KMS-11 (cell line): Measurements from ENCODE around the gene EVI5.

ENCODE experiments used
- H2AFZ ChIP-seq: fragments of 200-600 bp; sonication (generic); 2 replicates; pipeline ENCODE4 v1.6.1; 2016; ENCODE audit warnings: antibody characterized with exemption, mixed run types, low read depth
- H3K27ac ChIP-seq: fragments of 200-600 bp; sonication (generic); 2 replicates; pipeline ENCODE4 v1.6.1; 2016; ENCODE audit warnings: mild to moderate bottlenecking, mixed run types
- H3K27me3 ChIP-seq: fragments of 200-600 bp; sonication (generic); 2 replicates; pipeline ENCODE4 v1.6.1; 2017; ENCODE audit warnings: mild to moderate bottlenecking, low read depth, mixed run types, moderate library complexity; ENCODE audit not compliant: insufficient read depth
- H3K36me3 ChIP-seq: fragments of 200-600 bp; sonication (generic); 2 replicates; pipeline ENCODE4 v1.6.1; 2017; ENCODE audit warnings: mild to moderate bottlenecking, mixed run types; ENCODE audit not compliant: insufficient read depth
- H3K4me1 ChIP-seq: fragments of 200-600 bp; sonication (generic); 2 replicates; pipeline ENCODE4 v1.6.1; 2016; ENCODE audit warnings: mild to moderate bottlenecking, low read depth, mixed run types; ENCODE audit not compliant: poor library complexity, severe bottlenecking
- H3K4me2 ChIP-seq: fragments of 200-600 bp; sonication (generic); 2 replicates; pipeline ENCODE4 v1.7.0; 2016; ENCODE audit warnings: mild to moderate bottlenecking, mixed run types
- H3K4me3 ChIP-seq: fragments of 200-600 bp; sonication (generic); IDR thresholded peaks from 2 replicates; pipeline ENCODE4 v1.6.1; 2017; ENCODE audit warnings: low read depth, low read length, mixed read lengths; ENCODE audit not compliant: insufficient read depth
- H3K79me2 ChIP-seq: fragments of 200-600 bp; sonication (generic); 2 replicates; pipeline ENCODE4 v1.6.1; 2016; ENCODE audit warnings: low read depth, mixed run types; ENCODE audit not compliant: insufficient read depth
- H3K9ac ChIP-seq: fragments of 200-600 bp; sonication (generic); 2 replicates; pipeline ENCODE4 v1.6.1; 2016; ENCODE audit warnings: mild to moderate bottlenecking, mixed run types
- H4K20me1 ChIP-seq: fragments of 200-600 bp; sonication (generic); 2 replicates; pipeline ENCODE4 v1.6.1; 2016; ENCODE audit warnings: mild to moderate bottlenecking, mixed run types; ENCODE audit not compliant: insufficient read depth
- TF ChIP-seq, protein P1 (sequence below): fragments of 200-600 bp; sonication (generic); conservative IDR thresholded peaks from 2 replicates; pipeline ENCODE4 v1.6.1; 2017; ENCODE audit warnings: low read depth, mild to moderate bottlenecking, antibody characterized with exemption, low read length, moderate library complexity, mixed read lengths

Gene EVI5

DNA sequence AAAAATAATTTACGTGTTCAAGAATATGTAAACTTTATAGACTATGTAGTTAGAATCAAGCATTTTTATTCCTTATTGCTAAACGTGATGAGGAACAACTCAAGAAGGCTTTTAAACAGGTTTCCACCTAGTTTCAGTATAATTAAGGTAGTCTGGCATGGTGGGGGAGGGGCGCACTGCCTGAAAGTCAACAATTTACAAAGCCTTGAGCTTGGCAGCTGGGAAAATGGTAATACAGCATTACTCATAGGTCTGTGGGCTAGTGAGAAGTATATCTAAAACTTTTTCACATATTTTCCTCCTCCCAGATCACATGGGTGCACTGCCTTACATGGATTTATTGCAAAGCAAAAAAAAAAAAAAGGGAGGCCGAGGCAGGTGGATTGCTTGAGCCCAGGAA, 75.2 kb downstream of the EVI5 start:
- Histone ChIP-seq H3K4me2 (no peak overlapping the region), H3K27me3 (no peaks in the 10 kb centered on the region), H4K20me1 (no peaks in the 10 kb centered on the region), H2AFZ (no peak overlapping the region), H3K27ac (no peak overlapping the region), H3K79me2 (no peaks in the 10 kb centered on the region), H3K36me3 (no peaks in the 10 kb centered on the region), H3K9ac (no peak overlapping the region), H3K4me1 (no peaks in the 10 kb centered on the region), H3K4me3 (no peak overlapping the region)
- TF ChIP-seq, protein P1, sequence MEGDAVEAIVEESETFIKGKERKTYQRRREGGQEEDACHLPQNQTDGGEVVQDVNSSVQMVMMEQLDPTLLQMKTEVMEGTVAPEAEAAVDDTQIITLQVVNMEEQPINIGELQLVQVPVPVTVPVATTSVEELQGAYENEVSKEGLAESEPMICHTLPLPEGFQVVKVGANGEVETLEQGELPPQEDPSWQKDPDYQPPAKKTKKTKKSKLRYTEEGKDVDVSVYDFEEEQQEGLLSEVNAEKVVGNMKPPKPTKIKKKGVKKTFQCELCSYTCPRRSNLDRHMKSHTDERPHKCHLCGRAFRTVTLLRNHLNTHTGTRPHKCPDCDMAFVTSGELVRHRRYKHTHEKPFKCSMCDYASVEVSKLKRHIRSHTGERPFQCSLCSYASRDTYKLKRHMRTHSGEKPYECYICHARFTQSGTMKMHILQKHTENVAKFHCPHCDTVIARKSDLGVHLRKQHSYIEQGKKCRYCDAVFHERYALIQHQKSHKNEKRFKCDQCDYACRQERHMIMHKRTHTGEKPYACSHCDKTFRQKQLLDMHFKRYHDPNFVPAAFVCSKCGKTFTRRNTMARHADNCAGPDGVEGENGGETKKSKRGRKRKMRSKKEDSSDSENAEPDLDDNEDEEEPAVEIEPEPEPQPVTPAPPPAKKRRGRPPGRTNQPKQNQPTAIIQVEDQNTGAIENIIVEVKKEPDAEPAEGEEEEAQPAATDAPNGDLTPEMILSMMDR = no peak

DNA sequence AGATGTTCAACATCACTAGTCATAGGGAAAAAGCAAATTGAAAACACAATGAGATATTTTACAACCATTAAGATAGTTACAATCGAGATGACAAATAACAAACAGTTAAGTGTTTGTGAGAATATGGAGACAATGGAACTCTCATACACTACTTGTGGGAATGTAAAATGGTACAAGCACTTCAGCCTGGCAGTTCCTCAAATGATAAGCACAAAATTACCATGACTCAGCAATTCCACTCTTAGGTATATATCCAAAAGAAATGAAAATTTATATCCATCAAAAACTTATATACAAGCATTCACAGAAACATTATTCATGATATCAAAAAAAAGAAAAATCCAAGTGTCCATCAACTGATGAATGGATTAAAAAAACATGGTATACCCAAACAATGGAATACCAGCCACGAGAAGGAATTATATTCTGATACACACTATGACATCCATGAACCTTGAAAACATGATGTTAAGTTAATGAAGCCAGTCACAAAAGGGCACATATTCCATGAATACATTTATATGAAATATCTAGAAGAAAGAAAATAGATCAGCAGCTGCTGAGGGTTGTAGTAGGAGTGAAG, 76.4 kb downstream of the EVI5 start:
- Histone ChIP-seq H3K4me3 (no peak overlapping the region), H3K9ac (no peak overlapping the region), H2AFZ (no peak overlapping the region), H3K4me1 (no peaks in the 10 kb centered on the region), H3K27me3 (no peaks in the 10 kb centered on the region), H3K79me2 (no peaks in the 10 kb centered on the region), H3K4me2 (no peak overlapping the region), H4K20me1 (no peaks in the 10 kb centered on the region), H3K36me3 (no peaks in the 10 kb centered on the region), H3K27ac (no peak overlapping the region)
- TF ChIP-seq, protein P1 = no peak

DNA sequence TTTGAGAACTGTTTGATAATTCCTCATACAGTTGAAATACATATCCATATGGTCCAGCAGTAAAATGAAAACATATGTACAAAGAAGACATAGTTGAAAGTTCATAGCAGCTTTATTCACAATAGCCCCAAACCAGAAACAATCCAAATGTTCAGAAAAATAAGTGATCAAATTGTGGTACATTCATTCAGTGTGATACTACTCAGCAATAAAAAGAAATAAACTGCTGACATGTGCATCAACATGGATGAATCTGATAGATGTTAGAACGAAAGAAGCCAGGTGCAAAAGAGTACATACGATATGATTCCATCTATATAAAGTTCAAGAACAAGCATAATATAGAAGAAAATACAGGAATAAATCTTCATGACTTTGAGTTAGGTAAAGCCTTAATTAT, 77.2 kb downstream of the EVI5 start:
- Histone ChIP-seq H3K4me3 (no peak overlapping the region), H4K20me1 (no peaks in the 10 kb centered on the region), H3K4me2 (no peak overlapping the region), H3K79me2 (no peaks in the 10 kb centered on the region), H3K9ac (no peak overlapping the region), H3K27me3 (no peaks in the 10 kb centered on the region), H3K36me3 (no peaks in the 10 kb centered on the region), H3K27ac (no peak overlapping the region), H2AFZ (no peak overlapping the region), H3K4me1 (no peaks in the 10 kb centered on the region)
- TF ChIP-seq, protein P1 = no peak

DNA sequence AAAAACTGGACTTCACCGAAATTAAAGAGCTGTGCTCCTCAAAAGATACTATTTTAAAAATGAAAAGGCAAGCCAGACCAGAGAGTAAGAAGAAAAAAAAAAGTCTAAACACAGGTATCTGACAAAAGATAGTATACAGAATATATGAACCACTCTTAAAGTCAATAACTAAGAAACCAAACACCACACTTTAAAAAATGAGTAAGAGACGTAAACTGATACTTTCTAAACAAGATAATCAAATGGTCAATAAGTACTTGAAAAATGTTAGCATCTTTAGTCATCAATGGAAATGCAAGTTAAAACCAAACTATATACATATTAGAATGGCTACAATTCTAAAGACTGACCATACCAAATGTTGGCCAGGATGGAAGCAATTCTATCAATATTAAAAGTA, 77.6 kb downstream of the EVI5 start:
- H3K79me2 ChIP-seq = no peaks in the 10 kb centered on the region
- no peak overlapping the region for H3K9ac ChIP-seq
- no peak overlapping the region for H3K4me2 ChIP-seq
- H3K36me3 ChIP-seq = no peaks in the 10 kb centered on the region
- H3K4me3 ChIP-seq = no peak overlapping the region
- no peak overlapping the region for H2AFZ ChIP-seq
- no peaks in the 10 kb centered on the region for H4K20me1 ChIP-seq
- no peak overlapping the region for H3K27ac ChIP-seq
- TF ChIP-seq, protein P1 = no peak
- no peaks in the 10 kb centered on the region for H3K27me3 ChIP-seq
- H3K4me1 ChIP-seq = no peaks in the 10 kb centered on the region
